Lower leg skin (tissue), 4 donors: ENCODE data around the gene TP73. TPM values are rescaled to one million over a fixed set of nuclear protein-coding genes. Genes with fewer than 3 reads are reported as not detected.

Source experiments
- DNase-seq, 2 donors: peaks; one replicate each; pipeline ENCODE4 v3.0.0-alpha.2; 2019; ENCODE audit warnings: low spot score in 2 of 2
- H3K4me3 ChIP-seq: fragments of 200-600 bp; sonication (generic); 2 replicates; pipeline ENCODE4 v1.5.1; 2017; ENCODE audit warnings: mild to moderate bottlenecking, low read depth; ENCODE audit not compliant: poor library complexity, severe bottlenecking
- CTCF ChIP-seq, 3 donors: fragments of 450-650 bp; IDR thresholded peaks; one replicate each; pipeline ENCODE4 v1.5.1; 2016; ENCODE audit warnings: antibody characterized with exemption in 3 of 3, mild to moderate bottlenecking in 3 of 3, moderate library complexity in 2 of 3
- POLR2A ChIP-seq, 2 donors: fragments of 450-650 bp; IDR thresholded peaks; one replicate each; pipeline ENCODE4 v1.6.1; 2016 to 2017; ENCODE audit warnings: antibody characterized with exemption in 2 of 2, mild to moderate bottlenecking in 1 of 2, moderate library complexity in 1 of 2
- WGBS, 2 donors: methylation state at CpG; one replicate each; pipeline ENCODE4 v1.1.5; 2018; 5-methylcytosine and 5-hydroxymethylcytosine counted together
- intact Hi-C: fragments of 100-400 bp; cut with DNase I; formaldehyde crosslinking; loops from one replicate; pipeline ENCODE4 v1.15.0; 2023; ENCODE audit warnings: low total_unique reads
- total RNA-seq, 4 donors: library from RNA; depleted of rRNA; stranded (reverse); fragments of >200 nt; gene quantifications; one replicate each; pipeline ENCODE4 v1.1.0, GENCODE V29; 2016

The TP73 gene
- total RNA-seq, 4 donors from 2014 or later = 5.8 to 23.6 (median 11.0) TPM

- DNase-seq = no peak
These were observed 127.6 kb downstream of the TP73 start for GRCh38 chr1:3779912-3780416.

GRCh38 chr1:3780901-3781300 lies 128.6 kb downstream of the TP73 start:
- DNase-seq = no peak
- intact Hi-C loops = no loop called here
- no peak for TF ChIP-seq CTCF (IDR thresholded peaks at IDR 0.05)
- no peak for TF ChIP-seq POLR2A (IDR thresholded peaks at IDR 0.05)
- 81 to 83% methylated on average over 21 of the region's 21 CpGs for WGBS, 2 donors
- H3K4me3 ChIP-seq = no peak overlapping the region

More at GRCh38 chr1:3779912-3780416, 127.6 kb downstream of the TP73 start:
- TF ChIP-seq CTCF (IDR thresholded peaks at IDR 0.05) (no peak), POLR2A (IDR thresholded peaks at IDR 0.05) (no peak)
- intact Hi-C loops = no loop called here
- 91 to 93% methylated on average over 20 of the region's 20 CpGs for WGBS, 2 donors
- H3K4me3 ChIP-seq = no peak overlapping the region

- 88 to 91% methylated on average over 30 of the region's 30 CpGs for WGBS, 2 donors
- no peak overlapping the region for H3K4me3 ChIP-seq
- DNase-seq = peak in 1 of 2 donors; percentile 85
- TF ChIP-seq POLR2A (IDR thresholded peaks at IDR 0.05) (no peak), CTCF (IDR thresholded peaks at IDR 0.05) (no peak)
- intact Hi-C loops = no loop called here
These were observed 131.5 kb downstream of the TP73 start for GRCh38 chr1:3783651-3784474.

GRCh38 chr1:3785045-3785444 lies 132.7 kb downstream of the TP73 start:
- TF ChIP-seq POLR2A (IDR thresholded peaks at IDR 0.05) (no peak), CTCF (IDR thresholded peaks at IDR 0.05) (no peak)
- peak in 1 of 2 donors; percentile 83 for DNase-seq
- intact Hi-C loops = no loop called here
- WGBS, 2 donors = 80 to 82% methylated on average over 13 of the region's 13 CpGs
- no peak overlapping the region for H3K4me3 ChIP-seq

- no peak overlapping the region for H3K4me3 ChIP-seq
- TF ChIP-seq CTCF (IDR thresholded peaks at IDR 0.05) = no peak
- TF ChIP-seq POLR2A (IDR thresholded peaks at IDR 0.05) = no peak
- intact Hi-C loops = no loop called here
- 84 to 86% methylated on average over 14 of the region's 14 CpGs for WGBS, 2 donors
- no peak for DNase-seq
These were observed 133.3 kb downstream of the TP73 start for GRCh38 chr1:3785456-3786157.

Other genes with a start within 250 kb of the TP73 start
- 10 to 100 TPM in 2 of 4 donors, 1 to 10 TPM in 2; 7.9 to 11.5 (median 9.8) TPM for gene ARHGEF16, start 197.9 kb upstream of the TP73 start, total RNA-seq
- 100 to 1,000 TPM in 1 of 4 donors, 10 to 100 TPM in 3; 81.1 to 147 (median 86.1) TPM for gene MEGF6, start 41.0 kb upstream of the TP73 start, total RNA-seq
- 10 to 100 TPM; 44.1 to 54.3 (median 52.2) TPM for gene TPRG1L, start 27.5 kb upstream of the TP73 start, total RNA-seq
- gene WRAP73, start 2.4 kb upstream of the TP73 start, total RNA-seq = 10 to 100 TPM; 12.5 to 20.6 (median 15.3) TPM
- not detected for gene CCDC27, start 99.9 kb downstream of the TP73 start, total RNA-seq
- gene SMIM1, start 120.2 kb downstream of the TP73 start, total RNA-seq = 1 to 10 TPM; 1.6 to 8.7 (median 3.6) TPM
- 10 to 100 TPM; 43.6 to 55.3 (median 49.7) TPM for gene LRRC47, start 144.0 kb downstream of the TP73 start, total RNA-seq
- gene CEP104, start 204.7 kb downstream of the TP73 start, total RNA-seq = 10 to 100 TPM; 24.6 to 38.9 (median 33.1) TPM
- 10 to 100 TPM in 1 of 4 donors, 1 to 10 TPM in 3; 3.0 to 10.3 (median 6.8) TPM for gene DFFB, start 205.0 kb downstream of the TP73 start, total RNA-seq
- 10 to 100 TPM; 12.7 to 22.6 (median 17.7) TPM for gene C1orf174, start 247.8 kb downstream of the TP73 start, total RNA-seq